ENCODE data around the gene ZBTB24.

Gene ZBTB24

DNA sequence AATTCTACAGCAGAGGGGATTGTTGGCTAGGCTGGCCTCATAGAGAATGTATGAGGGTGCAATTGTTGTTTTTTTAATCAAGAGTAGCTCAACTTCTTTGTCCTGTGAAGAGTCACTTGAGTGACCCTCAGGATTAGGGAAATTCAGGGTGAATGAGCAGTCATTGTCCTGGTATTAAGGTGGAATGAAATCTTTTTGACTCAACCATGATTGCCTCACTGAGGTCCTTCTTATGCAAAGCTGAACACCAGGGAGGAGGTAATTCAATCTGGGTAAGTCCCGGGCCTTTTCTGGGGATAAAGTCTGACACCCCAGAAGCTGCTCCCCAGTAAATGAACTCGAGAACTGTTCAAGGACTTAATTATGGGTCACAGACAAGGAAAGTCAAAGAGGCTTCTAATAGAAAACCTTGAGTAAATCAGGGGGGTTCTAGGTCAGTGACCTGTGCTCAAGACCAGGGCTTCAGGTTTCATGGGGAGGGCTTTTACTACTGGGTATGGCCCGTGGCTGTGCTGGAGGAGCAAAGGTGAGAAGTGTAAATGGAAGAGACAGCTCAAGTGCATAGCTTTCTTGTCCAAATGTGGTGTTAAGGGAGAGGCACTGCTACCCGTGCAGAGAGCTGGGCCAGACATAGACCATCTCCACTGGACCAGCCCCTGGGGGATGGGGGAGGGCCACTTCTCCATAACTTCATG, 25.3 kb upstream of the ZBTB24 start:
- TF ChIP-seq GATA3 (IDR thresholded peaks at IDR 0.05; ENCODE audit: low read depth, low read length) (no peak), GATA2 (IDR thresholded peaks at IDR 0.05; ENCODE audit: low read depth, low read length) (no peak)

DNA sequence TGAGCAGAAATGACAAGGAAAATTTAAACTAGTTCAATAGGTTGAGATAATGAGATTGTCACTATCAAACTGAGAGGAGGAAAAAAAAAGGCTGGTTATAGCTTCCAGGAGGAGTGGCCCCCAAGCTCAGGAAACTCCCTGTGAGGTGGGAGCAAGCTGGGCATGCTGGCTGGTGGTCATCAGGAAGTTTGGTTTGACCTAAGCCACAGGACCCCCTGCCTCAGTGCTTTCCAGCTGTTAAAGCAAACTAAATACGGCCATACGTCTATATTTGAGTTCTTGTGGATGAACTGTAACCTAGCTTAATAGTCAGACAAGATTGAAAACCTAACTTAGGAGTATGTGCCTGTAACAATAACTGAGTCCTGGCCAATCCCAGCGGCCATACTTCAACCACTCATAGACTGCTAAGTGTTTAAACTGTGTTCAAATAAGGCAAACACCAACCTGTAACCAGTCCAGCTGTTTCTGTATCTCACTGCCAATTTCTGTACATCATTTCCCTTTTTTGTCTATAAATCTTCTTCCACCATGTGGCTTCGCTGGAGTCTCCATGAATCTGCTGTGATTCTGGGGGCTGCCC, 24.6 kb upstream of the ZBTB24 start:
- TF ChIP-seq GATA3 (IDR thresholded peaks at IDR 0.05; ENCODE audit: low read depth, low read length) (no peak), GATA2 (IDR thresholded peaks at IDR 0.05; ENCODE audit: low read depth, low read length) (no peak)

DNA sequence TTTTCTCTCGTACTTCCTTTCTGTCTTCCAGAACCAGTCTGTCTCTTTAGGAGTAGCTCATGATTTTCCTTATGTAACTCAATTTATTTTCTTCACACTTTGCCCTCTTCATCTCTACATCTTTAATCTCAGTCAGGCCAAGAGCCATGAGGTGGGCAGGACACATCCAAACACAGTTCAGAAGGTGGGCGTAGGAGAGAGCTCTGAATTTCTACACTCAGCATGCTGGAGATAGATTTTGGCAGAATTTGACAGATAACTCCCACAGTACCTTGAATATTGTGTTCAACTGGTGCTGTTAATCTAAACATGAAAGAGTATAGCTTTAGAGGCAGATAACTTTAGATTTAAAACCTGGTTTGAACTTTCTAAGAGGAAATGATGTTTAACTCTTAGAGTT, 23.8 kb upstream of the ZBTB24 start:
- TF ChIP-seq GATA2 (IDR thresholded peaks at IDR 0.05; ENCODE audit: low read depth, low read length), result no peak
- no peak for TF ChIP-seq GATA3 (IDR thresholded peaks at IDR 0.05; ENCODE audit: low read depth, low read length)

DNA sequence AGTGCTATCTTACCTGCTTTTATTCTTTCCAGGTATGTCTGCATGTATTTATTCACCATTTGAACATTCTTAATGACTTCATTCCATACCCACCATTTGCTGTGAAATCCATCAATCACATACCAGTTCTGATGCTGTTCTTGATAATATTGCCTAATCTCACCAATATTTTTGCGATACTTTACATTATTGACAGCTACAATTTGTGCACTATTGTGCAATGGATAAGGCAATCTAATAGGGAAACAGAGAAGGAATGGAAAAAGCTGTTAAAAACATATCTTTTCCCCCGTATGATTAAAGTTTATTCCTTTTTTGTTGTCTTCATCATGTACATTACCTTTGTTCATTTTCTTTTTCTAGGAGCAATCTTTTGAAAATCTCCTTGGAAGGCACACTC, 23.3 kb upstream of the ZBTB24 start:
- TF ChIP-seq GATA3 (IDR thresholded peaks at IDR 0.05; ENCODE audit: low read depth, low read length) (no peak), GATA2 (IDR thresholded peaks at IDR 0.05; ENCODE audit: low read depth, low read length) (no peak)

DNA sequence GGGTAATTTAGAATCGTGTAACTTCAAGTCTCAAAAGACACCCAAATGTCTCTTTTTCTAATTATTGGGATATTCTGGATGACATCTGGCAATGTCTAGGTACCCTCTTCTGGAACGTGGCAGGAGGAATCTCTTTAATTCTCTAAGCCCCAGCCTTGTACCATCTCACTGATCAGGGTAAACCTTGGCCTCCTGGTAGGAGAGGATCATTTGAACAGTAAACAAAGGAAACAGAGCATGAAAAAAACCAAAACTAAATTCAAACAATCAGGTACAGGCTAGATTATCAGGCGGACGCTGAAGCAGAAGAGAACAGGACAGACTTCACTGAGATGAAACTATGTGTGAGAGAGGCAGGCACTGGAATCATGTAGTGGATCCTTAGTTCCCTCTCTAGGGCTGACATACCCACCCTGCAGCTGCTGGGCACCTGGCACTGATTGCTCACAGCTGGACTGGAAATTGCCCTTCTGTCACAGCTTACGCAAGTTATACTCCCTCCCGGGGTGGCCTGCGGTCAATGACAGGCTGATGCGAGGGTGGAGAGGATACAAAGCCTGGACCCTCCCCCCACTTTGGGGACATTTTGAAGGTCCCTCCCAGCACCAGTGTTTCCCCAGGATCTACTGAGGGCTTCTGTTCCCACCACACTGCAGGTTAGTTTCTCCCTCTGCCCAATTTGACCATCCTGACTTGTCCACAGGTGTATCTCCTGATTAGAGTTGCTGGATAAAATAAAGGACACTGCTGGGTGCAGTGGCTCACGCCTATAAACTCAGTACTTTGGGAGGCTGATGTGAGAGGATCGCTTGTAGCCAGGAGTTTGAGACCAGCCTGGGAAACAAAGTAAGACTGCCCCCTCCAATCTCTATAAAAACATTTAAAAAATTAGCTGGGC, 20.6 kb upstream of the ZBTB24 start:
- TF ChIP-seq GATA2 (IDR thresholded peaks at IDR 0.05; ENCODE audit: low read depth, low read length) (no peak), GATA3 (IDR thresholded peaks at IDR 0.05; ENCODE audit: low read depth, low read length) (no peak)

DNA sequence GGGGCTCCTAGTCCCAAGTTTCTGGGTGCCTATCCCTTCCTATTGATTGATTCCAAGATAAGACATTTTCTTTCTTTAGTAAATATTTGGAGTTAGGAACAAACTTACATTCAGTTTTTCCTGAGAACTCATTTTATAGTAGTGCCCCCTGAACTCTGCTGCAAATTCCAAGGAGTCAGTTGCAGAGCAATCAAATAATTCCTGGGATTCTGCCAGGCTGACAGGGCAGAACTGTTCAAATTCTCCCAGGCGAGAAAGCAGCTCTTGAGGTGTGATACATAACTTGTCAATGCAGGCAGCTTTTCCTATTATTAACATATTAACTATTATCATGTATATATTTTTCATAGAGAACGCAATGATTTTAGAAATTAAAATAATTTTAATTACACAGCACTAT, 15.9 kb upstream of the ZBTB24 start:
- TF ChIP-seq GATA2 (IDR thresholded peaks at IDR 0.05; ENCODE audit: low read depth, low read length) (no peak), GATA3 (IDR thresholded peaks at IDR 0.05; ENCODE audit: low read depth, low read length) (no peak)

DNA sequence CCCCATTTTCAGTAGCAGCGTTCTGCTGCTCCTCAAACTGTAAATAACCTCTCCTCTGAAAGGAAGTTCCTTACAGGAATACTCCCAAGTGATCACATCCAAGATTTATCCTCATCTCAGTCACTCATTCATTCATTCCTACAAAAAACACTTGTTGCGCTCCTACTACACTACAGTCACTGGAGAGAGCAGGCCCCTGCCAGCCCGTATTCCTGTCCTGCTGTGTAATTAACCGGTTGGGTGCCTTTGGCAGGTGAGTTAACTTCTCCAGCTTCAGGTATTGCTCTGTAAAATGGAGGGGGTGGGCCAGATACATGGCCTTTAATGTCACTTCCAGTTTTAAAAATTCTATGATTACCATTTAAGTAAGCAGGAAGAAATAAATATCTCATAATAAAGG, 15.0 kb upstream of the ZBTB24 start:
- TF ChIP-seq GATA3 (IDR thresholded peaks at IDR 0.05; ENCODE audit: low read depth, low read length) (no peak), GATA2 (IDR thresholded peaks at IDR 0.05; ENCODE audit: low read depth, low read length) (no peak)

DNA sequence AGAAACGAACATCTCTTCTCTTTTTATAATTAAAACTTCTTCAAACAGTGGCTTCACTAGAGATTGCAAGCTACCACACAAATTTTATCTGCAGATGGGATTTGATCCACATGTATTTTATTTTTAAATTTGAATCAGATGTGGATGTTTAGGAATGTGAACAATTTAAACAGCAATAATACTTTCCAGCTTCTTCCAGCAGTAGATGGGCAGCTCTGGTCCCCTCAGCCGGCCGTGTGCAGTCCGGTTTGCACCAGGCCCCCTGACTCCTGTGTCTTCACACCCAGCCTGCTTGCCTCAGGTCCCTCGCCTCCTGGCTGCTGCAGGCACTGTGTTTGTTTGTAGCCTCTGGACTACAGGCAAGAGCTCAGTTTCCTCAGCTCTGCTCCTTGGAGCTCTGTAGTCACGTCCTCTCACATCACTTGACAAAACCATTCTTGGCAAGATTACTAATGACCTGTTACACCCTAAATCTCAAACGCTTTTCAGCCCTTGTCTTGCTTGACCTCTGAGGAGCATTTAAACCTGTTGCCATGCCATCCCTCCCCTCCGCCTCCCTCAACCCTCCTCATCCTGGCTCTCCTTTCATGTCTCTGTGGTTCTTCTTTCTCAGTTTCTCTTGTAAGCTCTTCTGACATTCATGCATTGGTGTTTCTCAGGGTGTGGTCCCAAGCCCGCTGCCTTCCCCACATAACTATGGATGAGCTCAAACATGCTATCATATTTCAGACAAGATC, 13.2 kb upstream of the ZBTB24 start:
- TF ChIP-seq GATA3 (IDR thresholded peaks at IDR 0.05; ENCODE audit: low read depth, low read length), result no peak
- TF ChIP-seq GATA2 (IDR thresholded peaks at IDR 0.05; ENCODE audit: low read depth, low read length), result no peak

DNA sequence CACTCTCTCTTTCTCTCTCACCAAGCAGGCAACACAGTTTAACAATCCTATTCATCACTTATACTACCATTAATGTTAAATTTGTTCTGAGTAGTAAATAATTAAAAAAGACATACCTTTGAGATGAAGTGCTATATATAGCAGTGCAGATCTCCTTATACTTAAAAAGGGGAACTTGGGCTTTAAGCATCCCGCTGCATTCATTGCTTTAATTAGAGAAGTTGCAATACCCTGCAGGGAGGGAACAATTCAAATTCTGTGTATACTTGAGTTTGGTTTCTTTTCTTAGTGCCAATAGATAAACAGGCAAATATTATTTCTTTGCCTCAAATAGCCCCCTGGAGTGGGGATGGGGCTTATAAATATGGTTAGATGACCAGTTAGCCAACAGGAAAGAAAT, 10.8 kb upstream of the ZBTB24 start:
- TF ChIP-seq GATA2 (IDR thresholded peaks at IDR 0.05; ENCODE audit: low read depth, low read length) (no peak), GATA3 (IDR thresholded peaks at IDR 0.05; ENCODE audit: low read depth, low read length) (no peak)

DNA sequence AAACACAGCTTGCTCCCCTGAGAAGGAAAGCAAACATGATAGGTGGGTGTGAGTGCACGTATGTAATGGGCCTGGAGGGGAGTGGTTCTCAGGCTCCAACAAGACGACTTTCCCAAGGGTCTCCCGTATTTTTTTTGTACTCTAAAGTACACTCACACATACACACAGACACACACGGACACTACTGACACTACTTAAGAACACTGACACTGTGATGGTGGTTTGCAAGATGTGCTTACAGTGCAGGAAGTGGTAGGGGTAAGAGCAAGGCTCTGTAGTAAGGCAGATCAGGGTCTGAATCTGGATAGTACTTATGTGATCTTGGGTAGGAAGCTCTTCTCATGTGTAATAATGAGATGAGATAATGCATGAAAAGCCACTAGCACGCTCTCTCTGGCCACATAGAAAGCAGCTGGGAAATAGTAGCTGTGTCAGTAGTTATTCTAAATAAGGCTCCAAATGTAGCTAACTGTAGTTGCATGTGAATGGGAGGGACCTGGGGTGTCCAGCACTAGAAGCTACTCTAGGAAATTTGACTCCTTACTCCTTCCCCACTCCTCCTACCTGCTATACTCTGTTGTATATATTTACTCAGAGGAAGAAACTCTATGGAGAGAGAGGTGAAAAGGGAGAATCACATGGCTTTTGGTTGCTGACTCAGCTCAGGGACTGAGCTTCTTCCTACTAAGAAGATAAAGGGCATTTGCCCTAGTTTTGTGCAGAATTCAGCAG, 8.4 kb upstream of the ZBTB24 start:
- TF ChIP-seq GATA2 (IDR thresholded peaks at IDR 0.05; ENCODE audit: low read depth, low read length), result no peak
- TF ChIP-seq GATA3 (IDR thresholded peaks at IDR 0.05; ENCODE audit: low read depth, low read length), result no peak

DNA sequence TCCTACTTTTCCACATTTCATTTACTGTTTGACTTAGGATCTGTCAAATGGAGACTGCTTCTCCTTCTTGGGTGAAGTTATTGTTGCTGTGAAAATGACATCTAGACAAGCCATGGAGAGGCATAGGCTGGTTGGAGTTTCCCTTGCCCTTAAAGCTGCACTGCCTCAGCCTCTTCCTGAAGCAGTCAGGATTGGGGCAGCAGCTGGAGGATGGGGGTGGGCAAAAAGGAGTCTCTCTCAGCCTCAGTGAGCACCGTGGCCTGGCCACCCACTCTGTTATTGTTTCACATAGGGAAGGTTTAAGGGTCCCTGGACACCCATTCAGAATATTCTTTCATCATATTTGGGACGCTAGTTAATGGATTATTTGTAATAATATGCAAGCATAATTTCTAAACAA, 7.7 kb upstream of the ZBTB24 start:
- TF ChIP-seq GATA3 (IDR thresholded peaks at IDR 0.05; ENCODE audit: low read depth, low read length), result no peak

DNA sequence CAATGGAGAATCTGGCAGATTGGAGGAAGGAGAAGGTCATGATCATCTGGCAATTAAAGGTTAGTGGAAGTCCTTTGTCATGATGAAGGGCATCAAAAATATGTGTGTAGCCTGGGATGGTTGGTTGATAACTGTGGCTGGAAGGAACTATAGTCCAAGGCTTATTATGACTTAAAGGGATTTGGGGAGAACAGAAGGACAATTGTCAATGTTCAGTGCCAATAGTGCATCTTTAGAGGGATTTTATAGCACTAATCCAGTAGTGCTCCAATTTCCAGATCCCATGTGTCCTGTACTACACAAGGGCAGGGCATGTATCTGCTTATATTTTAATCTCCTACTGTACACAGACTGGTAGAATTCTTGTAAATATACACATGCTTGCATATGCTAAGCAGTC, 5.0 kb upstream of the ZBTB24 start:
- TF ChIP-seq GATA3 (IDR thresholded peaks at IDR 0.05; ENCODE audit: low read depth, low read length) (no peak), GATA2 (IDR thresholded peaks at IDR 0.05; ENCODE audit: low read depth, low read length) (no peak)

DNA sequence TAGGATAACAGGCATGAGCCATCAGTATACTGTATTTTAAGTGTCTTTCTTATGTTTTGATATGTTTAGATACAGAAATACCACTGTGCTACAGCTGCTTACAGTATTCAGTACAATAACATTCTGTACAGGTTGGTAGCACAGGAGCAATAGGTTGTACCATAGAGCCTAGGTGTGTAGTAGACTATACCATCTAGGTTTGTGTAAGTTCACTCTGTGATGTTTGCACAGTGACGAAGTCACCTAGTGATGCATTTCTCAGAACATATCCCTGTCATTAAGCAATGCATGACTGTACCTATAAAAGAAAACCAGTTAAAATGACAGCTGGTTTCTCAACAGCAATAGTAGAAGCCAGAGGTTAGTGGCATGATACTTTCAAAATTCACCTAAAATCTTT, 3.0 kb upstream of the ZBTB24 start:
- no peak for TF ChIP-seq GATA2 (IDR thresholded peaks at IDR 0.05; ENCODE audit: low read depth, low read length)
